HepG2 (cell line): ENCODE data around the gene TNS1. TPM values are rescaled to one million over a fixed set of nuclear protein-coding genes. Genes with fewer than 3 reads are reported as not detected.

ENCODE experiments used
- ATAC-seq: fragments of 200-7000 bp; cut with Tn5 transposase; 3 replicates; pipeline ENCODE4 v1.9.1; 2020; ENCODE audit warnings: mild to moderate bottlenecking, moderate library complexity
- BruUV-seq: library from RNA; stranded (reverse); fragments of 400-500 nt; replicated peaks from 2 replicates; lab custom pipeline; 2021; lab: Mats Ljungman, UMichigan
- CTCF ChIA-PET: fragments of 300-600 bp; formaldehyde crosslinking; extraction: SDS; loops from one replicate; lab custom pipeline; 2021; ENCODE audit warnings: low total read pairs, inconsistent platforms, low intra/inter-chr PET ratio; lab: Yijun Ruan, JAX
- POLR2A ChIA-PET: fragments of 350-600 bp; sonication (Branson Sonifier 250); formaldehyde crosslinking; loops from one replicate; lab custom pipeline; 2020; ENCODE audit warnings: antibody characterized with exemption, inconsistent platforms; lab: Yijun Ruan, JAX
- DNase-seq: peaks from one replicate; pipeline ENCODE4 v3.0.0-alpha.2; 2015; ENCODE audit warnings: low spot score
- FAIRE-seq: peaks from 3 replicates; lab custom pipeline; 2011; peaks lifted over from hg19 to GRCh38; lab: Jason Lieb, UNC
- H2AFZ ChIP-seq: one replicate; pipeline ENCODE4 v1.6.1; 2011; ENCODE audit warnings: low read length, inconsistent platforms
- H3K27ac ChIP-seq: fragments of 300-600 bp; 3 replicates; pipeline ENCODE4 v1.8.0; 2011; ENCODE audit warnings: mixed run types, mild to moderate bottlenecking, mixed read lengths, low read length, inconsistent platforms; ENCODE audit not compliant: insufficient read depth; ENCODE audit errors: extremely low read length
- H3K27me3 ChIP-seq, 2 experiments: fragments of 200-600 bp in 1 of 2; 2 replicates in 1 of 2; 3 replicates in 1 of 2; pipeline versions ENCODE4 v1.6.0 to v1.8.0; 2011; ENCODE audit warnings: low read length in 2 of 2, mild to moderate bottlenecking in 2 of 2, moderate library complexity in 2 of 2, inconsistent platforms in 1 of 2; ENCODE audit not compliant: insufficient read depth in 2 of 2, control insufficient read depth in 1 of 2
- H3K36me3 ChIP-seq, 2 experiments: fragments of 200-600 bp in 1 of 2; replicated peaks in 1 of 2; 2 replicates in 1 of 2; 3 replicates in 1 of 2; pipeline versions ENCODE4 v1.5.1 to v1.8.0; 2011; ENCODE audit warnings: low read length in 2 of 2, inconsistent platforms in 1 of 2; ENCODE audit not compliant: insufficient read depth in 2 of 2, control insufficient read depth in 1 of 2
- H3K4me1 ChIP-seq: 2 replicates; pipeline ENCODE4 v1.5.1; 2012; ENCODE audit warnings: low read length, inconsistent platforms; ENCODE audit not compliant: insufficient read depth
- H3K4me2 ChIP-seq: 2 replicates; pipeline ENCODE4 v1.6.0; 2011; ENCODE audit warnings: low read depth, low read length, inconsistent platforms
- H3K4me3 ChIP-seq, 3 experiments: fragments of 200-600 bp in 1 of 3; sonication (generic), shearing (Covaris generic) in 1 of 3; replicated peaks in 1 of 3; 2 replicates each; pipeline ENCODE4 v1.5.1; 2011 to 2016; ENCODE audit warnings: low read length in 3 of 3, inconsistent platforms in 2 of 3, low read depth in 2 of 3, mild to moderate bottlenecking in 2 of 3, control low read depth in 1 of 3, mixed read lengths in 1 of 3; ENCODE audit not compliant: insufficient read depth in 1 of 3
- H3K79me2 ChIP-seq: one replicate; pipeline ENCODE4 v1.6.1; 2011; ENCODE audit warnings: low read length, inconsistent platforms; ENCODE audit not compliant: insufficient read depth
- H3K9ac ChIP-seq: 2 replicates; pipeline ENCODE4 v1.6.0; 2011; ENCODE audit warnings: mild to moderate bottlenecking, low read depth, low read length, inconsistent platforms; ENCODE audit not compliant: insufficient read depth
- H3K9me3 ChIP-seq: 2 replicates; pipeline ENCODE4 v1.5.1; 2012; ENCODE audit warnings: mild to moderate bottlenecking, low read length
- H4K20me1 ChIP-seq: 2 replicates; pipeline ENCODE4 v1.6.0; 2011; ENCODE audit warnings: inconsistent platforms, mild to moderate bottlenecking, low read length, moderate library complexity; ENCODE audit not compliant: insufficient read depth
- AFF4 ChIP-seq: sonication (generic); formaldehyde crosslinking; IDR thresholded peaks from 2 replicates; pipeline ENCODE4 v1.4.0; 2020; ENCODE audit warnings: missing genetic modification reagents
- CHD2 ChIP-seq: IDR thresholded peaks from 2 replicates; pipeline ENCODE4 v1.6.1; 2011; ENCODE audit warnings: low read depth, low read length, improper control_type of control experiment
- EED ChIP-seq: sonication (generic); formaldehyde crosslinking; IDR thresholded peaks from 2 replicates; pipeline ENCODE4 v1.5.0; 2020; ENCODE audit warnings: mild to moderate bottlenecking, missing genetic modification reagents
- ELK4 ChIP-seq: sonication (generic); formaldehyde crosslinking; IDR thresholded peaks from 2 replicates; pipeline ENCODE4 v1.9.0; 2021; ENCODE audit warnings: missing genetic modification reagents, borderline replicate concordance
- GABPA ChIP-seq, 2 experiments: IDR thresholded peaks; 2 replicates each; pipeline ENCODE4 v1.6.1; 2011 to 2016; ENCODE audit warnings: low read depth in 2 of 2, low read length in 1 of 2, missing biosample characterization in 1 of 2, missing genetic modification characterization in 1 of 2
- KMT2A ChIP-seq: sonication (generic); formaldehyde crosslinking; IDR thresholded peaks from 2 replicates; pipeline ENCODE4 v1.4.0; 2020; ENCODE audit warnings: missing genetic modification reagents
- MED1 ChIP-seq: sonication (generic); formaldehyde crosslinking; IDR thresholded peaks from 2 replicates; pipeline ENCODE4 v1.4.0; 2020; ENCODE audit warnings: missing genetic modification reagents
- MYNN ChIP-seq: sonication (generic); formaldehyde crosslinking; IDR thresholded peaks from 2 replicates; pipeline ENCODE4 v1.4.0; 2020; ENCODE audit warnings: mild to moderate bottlenecking, low read depth, missing genetic modification reagents
- NFATC3 ChIP-seq: sonication (generic); formaldehyde crosslinking; IDR thresholded peaks from 2 replicates; pipeline ENCODE4 v1.5.1; 2020; ENCODE audit warnings: mild to moderate bottlenecking, missing genetic modification reagents
- SP4 ChIP-seq: sonication (generic); formaldehyde crosslinking; IDR thresholded peaks from 2 replicates; pipeline ENCODE4 v1.8.1; 2023; ENCODE audit warnings: mild to moderate bottlenecking, missing genetic modification reagents
- SRSF1 ChIP-seq: fragments of 200-400 bp; formaldehyde crosslinking; optimal IDR thresholded peaks from 2 replicates; pipeline ENCODE3; 2017; ENCODE audit warnings: mild to moderate bottlenecking, low read depth, low read length, moderate library complexity
- TERF1 ChIP-seq: sonication (generic); formaldehyde crosslinking; IDR thresholded peaks from 2 replicates; pipeline ENCODE4 v1.8.0; 2022; ENCODE audit warnings: mild to moderate bottlenecking, missing genetic modification reagents, moderate library complexity
- YEATS4 ChIP-seq: sonication (generic); formaldehyde crosslinking; IDR thresholded peaks from 2 replicates; pipeline ENCODE4 v1.4.0; 2020; ENCODE audit warnings: missing genetic modification reagents, borderline replicate concordance
- ZFY ChIP-seq: sonication (generic); formaldehyde crosslinking; IDR thresholded peaks from 2 replicates; pipeline ENCODE4 v1.4.0; 2020; ENCODE audit warnings: missing genetic modification reagents
- ZMAT5 ChIP-seq: sonication (generic); formaldehyde crosslinking; IDR thresholded peaks from 2 replicates; pipeline ENCODE4 v1.5.0; 2020; ENCODE audit warnings: mild to moderate bottlenecking, low read depth, missing genetic modification reagents, borderline replicate concordance
- ZNF569 ChIP-seq: sonication (generic); formaldehyde crosslinking; IDR thresholded peaks from 2 replicates; pipeline ENCODE4 v1.5.0; 2020; ENCODE audit warnings: mild to moderate bottlenecking, missing genetic modification reagents, moderate library complexity, borderline replicate concordance
- ZNF577 ChIP-seq: sonication (generic); formaldehyde crosslinking; IDR thresholded peaks from 2 replicates; pipeline ENCODE4 v1.4.0; 2020; ENCODE audit warnings: mild to moderate bottlenecking, low read depth, missing genetic modification reagents, borderline replicate concordance
- WGBS: methylation state at CpG from one replicate; pipeline ENCODE4 v1.1.6; 2017; ENCODE audit warnings: low lambda C conversion rate; 5-methylcytosine and 5-hydroxymethylcytosine counted together
- in situ Hi-C: cut with HindIII; loops from 2 replicates; pipeline ENCODE4 v1.10.0; 2017; ENCODE audit warnings: low pct_unique_long_range_greater_than_20kb; ENCODE audit not compliant: extremely low pct_ligation_motif_present
- intact Hi-C: fragments of 100-400 bp; cut with micrococcal nuclease; formaldehyde crosslinking; loops from one replicate; pipeline ENCODE4 v1.10.0; 2022; ENCODE audit not compliant: unreplicated experiment
- polyA plus RNA-seq, 8 experiments: library from polyadenylated mRNA; depleted of rRNA in 3 of 8; stranded (reverse) in 7 of 8; unstranded in 1 of 8; fragments of >200 nt; fragmentation: Illumina TruSeq in 4 of 8; extraction: Trizol in 4 of 8; gene quantifications; 2 replicates each; pipeline versions ENCODE4 v1.2.1 to v1.2.3, GENCODE V29; 2011 to 2016; ENCODE audit warnings: low read depth in 4 of 8, missing spikeins in 1 of 8, mixed read lengths in 1 of 8; ENCODE audit not compliant: insufficient read depth in 1 of 8
- total RNA-seq, 5 experiments: library from RNA; depleted of rRNA; stranded (reverse); fragments of >200 nt; fragmentation: Illumina TruSeq; extraction: Trizol; gene quantifications; 2 replicates each; pipeline ENCODE4 v1.2.3, GENCODE V29; 2016; ENCODE audit warnings: low read depth in 1 of 5

The TNS1 gene
- total and polyA plus RNA-seq, 2 of the 13 experiments (the other 11 are each of a cell fraction or from before 2014, with no cell fraction given) = 1.9 to 118 TPM

GRCh38 chr2:217981084-217981730 is 21.6 kb downstream of the TNS1 start (continued):
- no peak for TF ChIP-seq MYNN

- CTCF ChIA-PET = no interaction called here
- POLR2A ChIA-PET = no interaction called here
- Histone ChIP-seq H2AFZ (no peak overlapping the region), H3K9ac (no peak overlapping the region), H3K36me3 (no peaks in the 10 kb centered on the region), H3K27ac (no peak overlapping the region), H3K4me1 (peaks cover 9% of the 10 kb centered on the region; the same call in 1 of the 2 replicates), H3K4me3 (no peak overlapping the region), H3K27me3 (peaks cover 7 to 48% of the 10 kb centered on the region in 2 experiments; a peak in 4 of 5 replicates), H3K4me2 (no peak overlapping the region), H3K79me2 (no peaks in the 10 kb centered on the region), H4K20me1 (no peaks in the 10 kb centered on the region)
- DNase-seq (no peak), ATAC-seq (no peak)
- 31% methylated on average over 6 of the region's 6 CpGs for WGBS
- in situ Hi-C loops = no loop called here
- BruUV-seq = no TSS peak
- TF ChIP-seq ZFY (CRISPR knock-in tag) = no peak
- TF ChIP-seq SP4 (CRISPR knock-in tag) = no peak
- no peak for TF ChIP-seq KMT2A (CRISPR knock-in tag)
- no peak for TF ChIP-seq ZNF569 (CRISPR knock-in tag)
- TF ChIP-seq EED = no peak
- TF ChIP-seq ZNF577 (CRISPR knock-in tag) = no peak
- no peak for TF ChIP-seq YEATS4 (CRISPR knock-in tag)
- no peak for TF ChIP-seq GABPA (IDR thresholded peaks at IDR 0.05; ENCODE audit: low read depth, low read length)
- no peak for TF ChIP-seq GABPA (CRISPR knock-in tag; IDR thresholded peaks at IDR 0.05; ENCODE audit: low read depth)
- no peak for TF ChIP-seq SRSF1
- TF ChIP-seq NFATC3 = no peak
- TF ChIP-seq ZMAT5 (CRISPR knock-in tag) = no peak
- TF ChIP-seq MED1 = no peak
- TF ChIP-seq AFF4 (CRISPR knock-in tag) = no peak
- no peak for TF ChIP-seq TERF1 (CRISPR knock-in tag)
- no peak for TF ChIP-seq CHD2
- TF ChIP-seq ELK4 (CRISPR knock-in tag) = no peak
- TF ChIP-seq, all 625 proteins: peak for 0
- H3K9me3 ChIP-seq = no peaks in the 10 kb centered on the region
- no peak for FAIRE-seq
- intact Hi-C loops = no loop called here
Observed at GRCh38 chr2:217980591-217980990, 22.2 kb downstream of the TNS1 start.
